Measurements from ENCODE around the gene POLD1.
"Not testable (repeated sequence)": the region's sequence is repeated elsewhere in the genome, so short reads cannot be mapped to it uniquely, and the experiment has no call there.

The POLD1 gene

GRCh38 chr19:50383852-50384684 is at the start of gene POLD1:
Gene POLD1 (plus strand): TSS chr19:50384347. CDS start chr19:50398852, 14,505 bp downstream.
- no peak for TF ChIP-seq CTCF (IDR thresholded peaks at IDR 0.05; ENCODE audit: extremely low read depth, missing control alignments)
- DNase-seq (ENCODE audit: low spot score), result peak; percentile 100

GRCh38 chr19:50334741-50335421 is 49.3 kb upstream of the POLD1 start:
- no peak for DNase-seq (ENCODE audit: low spot score)
- no peak for TF ChIP-seq CTCF (IDR thresholded peaks at IDR 0.05; ENCODE audit: extremely low read depth, missing control alignments)

GRCh38 chr19:50337031-50337430 is 47.1 kb upstream of the POLD1 start:
- DNase-seq (ENCODE audit: low spot score), result not testable (repeated sequence)

GRCh38 chr19:50340331-50340730 is 43.8 kb upstream of the POLD1 start:
- TF ChIP-seq CTCF (IDR thresholded peaks at IDR 0.05; ENCODE audit: extremely low read depth, missing control alignments), result no peak
- DNase-seq (ENCODE audit: low spot score), result no peak

GRCh38 chr19:50341091-50341564 is 43.0 kb upstream of the POLD1 start:
- peak; percentile 52 for DNase-seq (ENCODE audit: low spot score)
- no peak for TF ChIP-seq CTCF (IDR thresholded peaks at IDR 0.05; ENCODE audit: extremely low read depth, missing control alignments)

GRCh38 chr19:50344661-50345318 is 39.4 kb upstream of the POLD1 start:
- no peak for TF ChIP-seq CTCF (IDR thresholded peaks at IDR 0.05; ENCODE audit: extremely low read depth, missing control alignments)
- peak; percentile 63 for DNase-seq (ENCODE audit: low spot score)

- peak; percentile 16 for DNase-seq (ENCODE audit: low spot score)
Measured at GRCh38 chr19:50347089-50347581, 37.0 kb upstream of the POLD1 start.
